ENCODE measurements around the gene EIPR1.

GRCh38 chr2:3299703-3300102 is 77.9 kb downstream of the EIPR1 start:
- TF ChIP-seq POLR2A (IDR thresholded peaks at IDR 0.05; ENCODE audit: low read depth, low read length) (no peak), POLR2AphosphoS5 (IDR thresholded peaks at IDR 0.05; ENCODE audit: low read depth, low read length) (no peak), TAF1 (IDR thresholded peaks at IDR 0.05; ENCODE audit: borderline replicate concordance, low read depth, low read length) (no peak)
